GM18505 (cell line): ENCODE results near the gene TRIB2.
A peak's percentile ranks its signal among the peaks of the same experiment; 100 is the strongest.

Experiments used
- ATAC-seq: cut with Tn5 transposase; IDR thresholded peaks from one replicate; pipeline ENCODE4 v1.9.1; 2021; ENCODE audit not compliant: unreplicated experiment
- POLR2A ChIP-seq: IDR thresholded peaks from 4 replicates; pipeline ENCODE4 v1.6.1; 2011; ENCODE audit warnings: borderline replicate concordance; ENCODE audit not compliant: insufficient read depth, insufficient read length; ENCODE audit errors: extremely low read depth

The TRIB2 gene

DNA sequence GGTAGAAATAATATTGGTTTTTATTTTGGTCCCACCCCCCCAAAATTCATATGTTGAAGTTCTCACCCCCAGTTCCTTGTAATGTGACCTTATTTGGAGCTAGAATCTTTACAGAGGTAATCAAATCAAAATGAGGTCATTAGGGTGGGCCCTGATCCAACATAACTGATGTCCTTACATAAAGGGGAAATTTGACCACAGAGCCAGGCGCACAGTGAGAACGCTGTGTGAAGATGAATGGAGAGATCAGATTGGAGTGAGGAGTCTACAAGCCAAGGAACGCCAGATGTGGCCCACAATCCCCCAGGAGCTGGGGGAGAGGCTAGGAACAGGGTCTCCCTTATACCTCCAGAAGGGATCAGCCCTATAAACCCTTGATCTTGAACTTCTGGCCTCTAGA is 31.6 kb upstream of the TRIB2 start:
- ATAC-seq, result no peak
- no peak for TF ChIP-seq POLR2A

DNA sequence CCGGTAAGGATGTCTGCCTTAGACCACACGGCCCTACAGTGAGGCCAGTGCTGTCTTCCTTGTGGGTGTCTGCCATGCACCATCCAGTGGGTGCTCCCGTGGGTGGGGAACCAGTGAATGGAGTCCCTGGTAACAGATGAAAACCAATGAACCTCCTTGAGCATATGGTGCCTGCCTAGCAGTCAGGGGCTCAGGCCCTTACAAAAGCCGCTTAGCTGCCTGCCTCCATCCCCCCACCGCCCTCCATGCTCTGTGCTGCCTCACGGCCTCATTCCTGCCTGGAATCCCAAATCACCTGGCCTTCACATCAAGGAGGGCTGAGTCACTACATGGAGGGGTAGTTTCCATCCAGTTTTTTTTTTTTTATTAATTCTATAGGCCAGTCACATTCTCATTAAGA is 30.8 kb upstream of the TRIB2 start:
- no peak for TF ChIP-seq POLR2A
- ATAC-seq, result no peak

DNA sequence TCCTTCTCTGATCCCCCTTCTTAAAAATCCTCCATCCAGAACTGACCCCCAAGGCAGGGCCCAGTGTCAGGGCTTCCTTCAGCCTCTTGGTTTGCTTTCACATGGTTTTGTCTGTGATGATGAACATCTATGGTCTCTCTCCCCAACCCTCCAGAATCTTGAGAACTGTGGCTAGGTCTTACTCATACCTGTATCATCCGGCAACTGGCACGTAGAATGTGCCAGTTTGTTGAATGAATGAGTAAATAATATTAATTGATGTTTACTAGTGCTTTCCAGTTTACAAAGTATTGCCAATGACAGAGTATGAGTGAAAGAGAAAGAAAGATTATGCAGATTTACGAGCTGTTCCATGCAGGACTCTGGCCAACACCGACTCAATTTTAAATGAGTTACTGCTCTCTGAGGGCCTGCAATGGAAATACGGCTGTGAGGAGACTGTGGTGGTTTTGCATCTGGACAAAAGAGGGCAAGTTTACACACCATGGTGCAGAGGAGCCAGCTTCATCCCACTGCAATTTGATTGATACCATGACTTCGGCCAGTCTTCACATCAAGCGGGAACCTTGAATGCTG is 29.9 kb upstream of the TRIB2 start:
- no peak for TF ChIP-seq POLR2A
- ATAC-seq, result no peak

DNA sequence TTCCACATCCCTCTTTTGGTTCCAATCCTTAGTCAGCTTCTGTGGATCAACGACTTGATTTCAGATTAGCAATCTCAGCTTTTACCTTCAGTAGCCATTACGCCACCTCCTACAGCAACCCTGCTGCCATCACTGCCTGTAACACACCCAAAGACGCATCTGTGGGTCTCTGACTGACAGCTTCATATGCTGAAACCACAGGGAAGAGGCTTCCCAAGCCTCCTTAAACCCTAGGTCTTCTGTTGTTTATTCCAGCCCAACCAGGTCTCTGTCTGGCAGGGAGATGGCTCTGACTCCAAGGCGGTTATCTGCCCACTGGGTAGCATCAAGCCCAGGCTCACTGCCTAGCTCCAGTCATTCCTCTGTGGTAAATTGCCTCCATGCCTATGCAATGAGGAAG is 28.6 kb upstream of the TRIB2 start:
- TF ChIP-seq POLR2A, result no peak
- ATAC-seq, result no peak

DNA sequence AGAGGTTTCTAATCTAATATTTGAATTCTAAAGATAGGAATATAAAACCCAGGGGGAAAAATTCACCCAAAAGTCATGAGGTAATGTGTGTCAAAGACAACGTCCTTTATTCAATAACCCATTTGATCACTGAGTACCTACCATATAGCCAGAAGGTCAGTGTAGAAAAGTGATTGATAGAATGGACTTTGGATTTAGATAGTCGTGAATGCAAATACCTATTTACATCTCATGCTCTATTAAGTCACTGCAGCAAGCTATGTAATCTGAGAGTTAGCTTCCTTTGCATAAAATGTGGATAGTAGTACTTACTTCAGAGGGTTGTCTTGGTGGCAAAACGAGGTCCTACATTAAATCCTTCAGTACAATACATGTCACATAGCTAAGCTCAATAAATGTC is 27.8 kb upstream of the TRIB2 start:
- ATAC-seq, result no peak
- TF ChIP-seq POLR2A, result no peak

DNA sequence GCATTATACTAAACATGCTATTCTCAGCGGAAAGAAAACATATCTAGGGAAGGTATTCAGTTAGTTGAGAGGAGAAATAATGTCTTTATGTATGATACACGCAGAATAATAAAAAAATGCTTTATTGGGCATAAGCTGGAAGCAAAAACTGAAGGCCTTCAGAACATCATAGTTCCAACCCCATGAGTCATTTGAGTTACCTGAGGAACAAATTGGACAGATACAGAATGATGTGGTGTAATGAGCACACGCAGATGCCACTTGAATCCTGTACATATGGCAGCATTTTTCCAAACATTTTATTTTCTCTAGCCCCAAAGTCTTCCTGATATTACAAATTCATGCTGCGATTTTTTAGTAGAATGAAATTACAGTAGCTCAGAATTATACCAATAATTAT is 23.2 kb upstream of the TRIB2 start:
- ATAC-seq, result no peak
- TF ChIP-seq POLR2A, result no peak

DNA sequence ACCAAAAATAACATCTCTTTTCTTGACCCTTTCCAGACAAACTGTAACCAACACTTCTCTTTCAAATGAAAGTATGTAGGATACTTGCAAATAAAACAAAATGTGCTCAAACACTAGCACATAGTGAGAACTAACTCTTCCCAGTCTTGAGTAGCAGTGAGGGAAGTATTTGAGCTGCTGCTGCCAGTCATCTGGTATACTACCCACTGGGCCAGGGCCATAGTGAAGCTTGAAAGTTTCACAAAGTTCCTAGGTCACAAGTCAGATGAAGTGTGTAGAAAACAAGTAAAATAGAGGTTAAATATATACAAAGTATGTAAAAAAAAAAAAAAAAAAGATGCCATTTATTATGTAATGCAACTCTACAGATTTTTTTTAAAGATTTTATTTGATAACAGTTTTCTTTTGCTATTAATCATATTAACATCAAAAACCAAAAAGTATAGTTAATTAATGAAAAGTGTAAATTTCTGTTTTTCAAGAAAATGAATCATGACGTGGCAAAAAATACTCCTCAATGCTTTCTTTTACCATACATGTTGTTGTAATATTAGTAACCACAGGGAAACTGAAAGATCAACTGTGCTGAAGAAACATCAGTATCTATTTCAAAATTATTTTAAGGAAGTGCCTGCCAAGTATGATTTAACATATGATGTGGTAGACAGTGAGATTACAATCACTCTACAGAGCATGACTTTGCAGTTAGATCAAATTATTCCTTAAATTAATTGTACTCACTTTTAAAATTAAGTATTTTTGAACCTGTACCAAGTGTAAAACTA is 21.6 kb upstream of the TRIB2 start:
- ATAC-seq, result peak; percentile 77
- no peak for TF ChIP-seq POLR2A

DNA sequence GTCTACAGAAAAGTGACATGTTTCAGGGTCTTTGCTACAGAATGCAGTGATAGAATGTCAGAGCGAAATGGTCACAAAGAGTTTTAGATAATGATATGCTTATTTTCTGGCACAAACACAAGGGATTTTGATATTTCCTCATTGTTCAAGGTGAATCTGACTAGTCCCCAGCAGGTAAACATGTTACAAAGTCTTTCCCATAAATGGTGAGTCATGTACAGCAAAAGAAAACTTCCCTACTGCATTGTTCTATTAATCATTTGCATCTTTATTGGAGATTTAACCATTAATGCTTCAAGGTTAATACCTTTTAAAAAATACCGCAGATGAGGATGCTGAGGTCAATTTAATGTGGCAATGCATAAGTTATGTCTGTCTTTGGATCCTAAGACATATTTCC is 19.1 kb upstream of the TRIB2 start:
- TF ChIP-seq POLR2A, result no peak
- no peak for ATAC-seq

DNA sequence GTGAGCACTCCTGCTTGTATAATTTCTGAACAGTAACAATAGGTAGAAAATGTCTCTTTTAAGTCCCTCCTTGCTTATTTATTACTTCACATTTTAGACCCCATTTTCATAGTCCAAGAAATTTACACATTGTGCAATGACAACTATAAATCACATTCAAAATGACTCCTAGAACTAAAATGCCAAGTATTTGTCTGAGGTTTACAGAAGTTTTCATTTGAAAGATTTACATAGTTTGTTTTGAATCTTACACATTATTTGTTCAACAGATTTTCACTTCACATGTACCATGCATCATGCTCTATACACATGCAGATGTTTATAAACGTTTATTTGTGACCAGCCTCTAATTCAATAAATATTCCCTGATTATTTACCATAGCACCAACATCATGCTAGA is 15.7 kb upstream of the TRIB2 start:
- ATAC-seq, result no peak

DNA sequence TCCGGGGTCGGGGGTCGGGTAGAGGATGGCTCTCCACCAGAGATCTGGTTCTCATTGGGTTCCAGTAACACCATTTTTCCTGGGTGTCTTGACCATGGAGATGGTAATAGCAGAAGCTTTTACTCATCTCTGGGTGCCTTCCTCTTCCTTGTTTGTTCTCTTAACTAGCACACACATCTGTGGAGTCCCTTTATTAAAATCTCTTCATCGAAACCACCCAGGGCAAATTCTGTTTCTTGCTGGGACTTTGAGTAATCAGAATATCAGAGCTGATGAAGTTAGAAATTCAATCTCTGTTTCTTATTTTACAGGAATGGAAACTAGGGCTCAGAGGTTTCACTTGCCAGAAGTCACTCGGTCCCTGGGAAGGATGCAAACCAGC is 15.0 kb upstream of the TRIB2 start:
- TF ChIP-seq POLR2A, result no peak
- ATAC-seq, result no peak

More for the DNA sequence above, 15.7 kb upstream of the TRIB2 start:
- no peak for TF ChIP-seq POLR2A

DNA sequence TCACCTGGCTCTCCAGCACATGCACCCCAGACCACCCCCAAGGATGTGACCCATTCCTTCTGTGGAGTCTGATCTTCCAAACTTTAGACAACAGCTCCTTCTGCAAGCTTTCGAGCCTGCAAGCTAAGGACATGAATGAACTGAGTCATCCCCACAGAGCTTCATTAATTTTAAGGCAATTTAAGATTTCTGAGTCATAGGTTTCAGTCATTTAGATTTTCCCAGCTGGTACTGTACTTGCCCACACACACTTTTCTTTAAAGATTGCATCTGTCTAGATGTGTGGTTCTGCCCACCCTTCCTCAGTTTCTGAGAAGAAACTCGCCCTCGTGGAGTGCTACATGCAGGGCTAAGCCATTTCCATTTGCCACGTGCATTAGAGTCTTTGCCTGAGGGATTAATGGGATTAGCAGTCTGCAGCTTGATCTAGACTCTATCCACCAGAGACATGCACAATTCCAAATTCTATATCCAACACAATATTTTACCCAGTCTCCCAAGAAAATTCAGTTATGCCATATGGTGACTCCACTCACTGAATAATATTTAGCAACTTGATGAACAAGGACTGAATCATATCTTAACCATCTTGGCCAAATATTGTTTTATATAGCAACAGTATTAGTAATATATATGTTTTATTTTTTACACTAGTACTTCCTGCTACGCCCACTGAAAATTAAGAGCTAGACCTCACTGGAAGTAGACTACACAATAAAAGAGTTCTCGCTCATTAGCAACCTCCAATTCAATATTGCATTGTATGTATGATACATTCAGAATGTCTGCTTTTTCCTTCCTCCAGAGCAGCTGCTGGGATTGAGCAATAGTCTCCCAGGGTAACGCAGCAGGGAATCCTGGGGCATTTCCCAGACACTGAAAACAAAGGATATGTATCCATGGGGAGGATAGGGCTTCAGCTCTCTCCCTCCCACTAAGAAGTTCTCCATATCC is 14.3 kb upstream of the TRIB2 start:
- no peak for TF ChIP-seq POLR2A
- no peak for ATAC-seq

DNA sequence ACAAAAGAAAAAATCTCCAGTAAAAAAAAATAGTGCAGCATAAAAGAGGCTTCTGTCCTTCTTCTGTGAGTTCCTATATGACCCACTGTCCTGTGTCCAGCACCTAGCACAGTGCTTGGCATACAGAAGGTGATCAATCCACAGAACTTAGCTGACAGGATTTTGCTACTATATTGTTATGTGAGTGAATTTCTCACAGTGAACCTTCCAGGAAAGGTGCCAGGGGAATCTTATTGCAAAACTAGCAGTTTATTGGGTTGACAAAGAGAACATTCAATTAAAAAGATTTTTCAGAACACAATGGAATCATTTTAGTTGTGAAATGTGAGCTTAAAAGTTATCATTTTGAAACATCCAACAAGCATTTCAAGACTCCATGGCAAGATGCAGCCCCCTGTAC is 12.4 kb upstream of the TRIB2 start:
- ATAC-seq, result no peak
- no peak for TF ChIP-seq POLR2A

DNA sequence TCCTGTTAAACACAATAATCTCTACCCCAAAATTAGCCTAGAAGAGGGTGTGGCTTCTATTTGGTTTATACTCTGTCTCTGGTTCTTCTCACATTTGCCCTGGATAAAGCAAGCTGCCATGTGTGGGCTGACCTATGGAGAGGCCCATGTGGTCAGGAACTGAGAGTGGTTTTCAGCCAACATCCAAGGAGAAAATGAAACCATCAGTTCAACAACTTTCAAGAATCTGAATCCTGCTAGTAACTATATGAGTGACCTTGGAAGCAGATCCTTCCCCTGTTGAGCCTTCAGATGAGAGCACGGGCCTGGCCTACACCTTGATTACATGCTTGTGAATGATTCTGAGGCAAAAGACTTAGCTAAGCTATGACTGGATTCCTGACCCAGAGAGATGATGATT is 11.5 kb upstream of the TRIB2 start:
- no peak for TF ChIP-seq POLR2A
- ATAC-seq, result no peak
